ENCODE results near the gene IST1.

DNA sequence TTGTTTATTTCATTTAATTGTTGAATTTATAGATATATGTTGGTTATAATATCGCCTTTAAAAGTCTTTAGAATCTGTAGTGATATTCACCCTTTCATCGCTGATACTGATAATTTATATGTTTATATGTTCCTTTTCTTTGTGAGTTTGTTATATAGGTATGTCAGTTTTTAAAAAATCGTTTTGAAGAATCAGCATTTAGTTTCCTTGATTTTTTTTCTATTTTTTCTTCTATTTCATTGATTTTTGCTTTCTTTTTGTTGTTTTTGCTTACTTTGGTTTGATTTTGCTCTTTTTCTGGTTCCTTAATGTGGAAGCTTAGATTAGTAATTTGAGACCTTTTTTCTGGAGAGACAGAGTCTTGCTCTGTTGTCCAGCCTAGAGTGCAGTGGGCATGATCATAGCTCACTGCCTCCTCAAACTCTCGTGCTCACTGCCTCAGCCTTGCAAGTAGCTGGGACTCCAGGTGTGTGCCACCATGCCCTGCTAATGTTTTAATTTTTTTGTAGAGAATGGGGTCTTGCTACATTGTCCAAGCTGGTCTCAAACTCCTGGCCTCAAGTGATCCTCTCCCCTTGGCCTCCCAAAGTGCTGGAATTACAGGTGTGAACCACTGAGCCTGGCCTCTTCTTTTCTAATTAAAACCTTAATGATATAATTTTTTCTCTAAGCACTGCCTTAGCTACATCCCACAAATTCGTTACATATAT, 7.5 kb downstream of the IST1 start:
- TF ChIP-seq EZH2 (IDR thresholded peaks at IDR 0.05; ENCODE audit: borderline replicate concordance) (no peak), EZH2phosphoT487 (IDR thresholded peaks at IDR 0.05; ENCODE audit: low read depth, severe bottlenecking, unreplicated experiment) (no peak)
- TF ChIP-seq, protein P1, sequence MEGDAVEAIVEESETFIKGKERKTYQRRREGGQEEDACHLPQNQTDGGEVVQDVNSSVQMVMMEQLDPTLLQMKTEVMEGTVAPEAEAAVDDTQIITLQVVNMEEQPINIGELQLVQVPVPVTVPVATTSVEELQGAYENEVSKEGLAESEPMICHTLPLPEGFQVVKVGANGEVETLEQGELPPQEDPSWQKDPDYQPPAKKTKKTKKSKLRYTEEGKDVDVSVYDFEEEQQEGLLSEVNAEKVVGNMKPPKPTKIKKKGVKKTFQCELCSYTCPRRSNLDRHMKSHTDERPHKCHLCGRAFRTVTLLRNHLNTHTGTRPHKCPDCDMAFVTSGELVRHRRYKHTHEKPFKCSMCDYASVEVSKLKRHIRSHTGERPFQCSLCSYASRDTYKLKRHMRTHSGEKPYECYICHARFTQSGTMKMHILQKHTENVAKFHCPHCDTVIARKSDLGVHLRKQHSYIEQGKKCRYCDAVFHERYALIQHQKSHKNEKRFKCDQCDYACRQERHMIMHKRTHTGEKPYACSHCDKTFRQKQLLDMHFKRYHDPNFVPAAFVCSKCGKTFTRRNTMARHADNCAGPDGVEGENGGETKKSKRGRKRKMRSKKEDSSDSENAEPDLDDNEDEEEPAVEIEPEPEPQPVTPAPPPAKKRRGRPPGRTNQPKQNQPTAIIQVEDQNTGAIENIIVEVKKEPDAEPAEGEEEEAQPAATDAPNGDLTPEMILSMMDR (IDR thresholded peaks at IDR 0.05; ENCODE audit: poor library complexity), result no peak
